Stimulated activated CD4-positive, alpha-beta T cell treated with anti-CD3 and anti-CD28 coated beads, TNF-alpha, amount 100 ng/mL, for 1 hour (primary cell): ENCODE measurements around the gene KLHL29.

Source experiments
- DNase-seq, 3 donors: peaks; one replicate each; pipeline ENCODE4 v3.0.0-alpha.2; 2020; ENCODE audit warnings: low read depth in 3 of 3, low spot score in 1 of 3

KLHL29 gene

GRCh38 chr2:23420840-23421476 is 36.0 kb downstream of the KLHL29 start:
- no peak for DNase-seq

DNA sequence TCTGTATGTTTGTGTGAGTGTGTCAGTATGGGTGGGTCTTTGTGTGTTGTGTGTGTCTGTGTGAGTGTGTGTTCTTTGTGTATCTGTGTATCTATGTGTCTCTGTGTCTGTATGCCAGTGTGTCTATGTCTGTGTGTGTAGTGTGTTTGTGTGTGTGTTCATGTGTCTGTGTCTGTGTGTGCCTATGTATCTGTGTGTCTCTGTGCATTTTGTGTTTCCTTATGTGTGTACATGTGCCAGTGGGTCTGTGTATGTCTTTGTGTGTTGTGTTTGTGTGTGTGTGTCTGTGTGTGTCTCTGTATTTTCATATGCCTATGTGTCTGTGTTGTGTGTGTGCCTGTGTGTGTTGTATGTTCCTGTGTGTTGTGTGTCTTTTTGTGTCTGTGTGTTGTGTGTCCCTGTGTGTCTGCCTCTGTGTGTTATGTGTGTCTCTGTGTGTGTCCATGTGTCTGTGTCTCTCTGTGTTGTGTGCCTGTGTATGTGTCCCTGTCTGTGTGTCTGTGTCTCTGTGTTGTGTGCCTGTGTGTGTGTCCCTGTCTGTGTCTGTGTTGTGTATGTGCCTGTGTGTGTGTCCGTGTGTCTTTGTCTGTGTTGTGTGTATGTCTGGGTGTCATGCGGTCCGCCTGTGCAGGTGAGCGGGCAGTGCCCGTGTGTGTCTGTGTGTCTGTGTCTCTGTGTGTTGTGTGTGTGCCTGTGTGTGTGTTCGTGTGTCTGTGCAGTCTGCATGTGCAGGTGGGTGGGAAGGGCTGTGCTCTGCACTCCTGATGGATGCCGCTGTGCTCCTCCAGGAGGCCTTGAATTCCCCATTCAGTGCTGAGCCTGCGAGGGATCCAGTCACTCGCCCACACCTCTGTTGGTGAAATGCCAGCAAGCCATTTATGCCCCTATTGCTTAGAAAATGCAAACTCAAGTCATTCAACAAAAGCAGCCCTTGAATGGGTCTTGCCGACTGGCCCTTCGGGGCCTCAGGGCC is 37.4 kb downstream of the KLHL29 start:
- DNase-seq, result no peak

- DNase-seq, result no peak
Measured at GRCh38 chr2:23423062-23423872, 38.3 kb downstream of the KLHL29 start.

DNA sequence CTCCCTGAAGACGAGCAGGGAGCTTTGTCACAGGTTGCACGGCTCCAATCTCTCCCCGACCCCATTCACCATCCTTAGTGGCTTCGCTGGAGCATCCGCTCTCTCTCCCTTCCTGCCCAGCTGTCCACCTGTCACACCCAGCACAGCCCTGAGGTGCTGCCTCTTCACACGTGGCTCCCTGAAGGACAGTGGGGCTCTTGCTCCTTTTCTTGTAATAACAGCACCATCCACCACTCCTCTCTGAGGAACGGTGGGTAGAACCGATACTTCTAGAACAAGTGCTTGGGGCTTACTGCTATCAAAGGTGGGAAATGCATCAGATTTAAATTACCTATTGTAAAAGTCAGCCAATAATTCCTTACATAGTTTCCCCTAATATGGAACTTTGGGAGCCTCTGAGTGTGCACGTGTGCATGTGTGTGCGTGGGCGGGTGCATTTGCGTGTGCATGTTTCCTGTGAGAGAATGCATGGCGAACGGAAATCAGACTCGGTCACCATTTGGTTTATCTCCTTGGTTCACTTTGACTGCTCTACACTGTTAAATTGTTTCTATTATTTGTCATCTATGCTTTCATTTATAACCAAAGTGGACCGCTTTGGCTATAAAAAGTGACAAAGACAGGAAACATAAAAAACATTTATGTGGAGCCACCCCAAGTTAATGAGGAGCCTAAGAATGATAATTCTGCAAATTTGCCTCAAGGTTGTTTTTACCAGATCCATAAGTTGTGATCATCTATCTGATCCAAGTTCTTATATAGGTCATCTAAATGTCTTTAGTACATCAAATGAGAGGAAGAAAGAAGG is 39.1 kb downstream of the KLHL29 start:
- DNase-seq, result no peak

- no peak for DNase-seq
Measured at GRCh38 chr2:23425338-23425871, 40.4 kb downstream of the KLHL29 start.

GRCh38 chr2:23425885-23426262 is 40.9 kb downstream of the KLHL29 start:
- no peak for DNase-seq

GRCh38 chr2:23426263-23426905 is 41.4 kb downstream of the KLHL29 start:
- no peak for DNase-seq

GRCh38 chr2:23427350-23427749 is 42.4 kb downstream of the KLHL29 start:
- DNase-seq, result no peak

DNA sequence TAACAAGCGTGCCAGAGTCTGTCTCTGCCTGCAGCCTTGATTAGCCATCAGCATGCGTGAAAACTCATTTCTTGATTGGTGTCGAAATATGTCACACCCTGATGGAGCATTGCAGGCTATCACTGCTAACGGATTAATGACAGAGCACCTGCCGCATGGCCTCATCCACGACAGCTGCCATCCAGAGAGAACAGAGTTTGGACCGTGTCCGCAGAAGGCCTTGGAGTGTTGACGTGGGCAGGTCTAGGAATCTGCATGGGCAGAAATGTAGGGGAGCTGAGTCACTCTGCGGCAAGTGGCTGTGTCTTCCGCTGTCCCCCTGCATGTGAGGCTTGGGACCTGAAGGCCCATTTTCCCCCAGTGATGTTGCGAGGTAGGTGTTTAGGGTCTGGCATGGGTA is 43.0 kb downstream of the KLHL29 start:
- DNase-seq, result no peak

- no peak for DNase-seq
Measured at GRCh38 chr2:23429036-23429435, 44.1 kb downstream of the KLHL29 start.

GRCh38 chr2:23430263-23430662 is 45.3 kb downstream of the KLHL29 start:
- DNase-seq, result no peak

DNA sequence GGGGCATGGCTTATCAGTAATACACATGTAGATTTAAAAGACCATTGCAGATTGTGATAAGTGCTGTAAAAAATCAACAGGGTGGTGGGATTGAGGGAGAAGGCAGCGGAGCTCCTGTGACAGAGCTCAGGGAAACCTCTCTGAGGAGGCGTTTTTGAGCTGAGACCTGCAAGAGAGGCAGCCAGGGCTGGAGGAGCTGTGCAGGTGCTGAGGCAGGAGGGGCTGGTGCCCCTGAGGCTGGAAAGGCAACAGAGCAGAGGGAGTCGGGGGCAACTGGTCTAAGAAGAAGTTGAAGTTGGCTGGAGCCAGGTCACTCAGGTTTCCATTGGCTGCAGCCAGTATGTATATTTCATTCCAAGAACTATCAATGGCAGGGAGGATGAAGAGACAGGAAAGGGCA is 47.6 kb downstream of the KLHL29 start:
- DNase-seq, result no peak

- DNase-seq, result no peak
Measured at GRCh38 chr2:23433282-23433681, 48.3 kb downstream of the KLHL29 start.

DNA sequence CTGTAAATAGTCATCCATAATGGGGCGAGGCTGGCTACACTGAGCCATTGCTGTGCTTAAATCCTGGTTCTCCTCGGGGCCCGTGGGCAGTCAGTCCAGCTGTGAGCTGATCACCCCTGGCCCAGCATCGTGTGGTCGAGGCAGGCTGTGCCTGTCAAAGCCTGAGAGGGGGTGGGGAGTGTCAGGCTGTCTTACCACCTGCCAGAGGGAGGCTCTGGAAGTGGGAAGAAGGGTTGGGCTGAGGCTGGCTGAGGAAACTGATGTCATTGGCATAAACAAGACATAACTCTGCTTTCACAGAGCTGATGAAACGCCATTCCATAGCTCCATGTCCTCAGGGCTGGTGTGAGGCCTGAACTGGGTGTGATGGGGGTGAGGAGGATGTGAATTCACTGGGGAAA is 49.7 kb downstream of the KLHL29 start:
- no peak for DNase-seq

GRCh38 chr2:23435250-23436035 is 50.5 kb downstream of the KLHL29 start:
- DNase-seq, result no peak

GRCh38 chr2:23436346-23437098 is 51.5 kb downstream of the KLHL29 start:
- DNase-seq, result no peak

DNA sequence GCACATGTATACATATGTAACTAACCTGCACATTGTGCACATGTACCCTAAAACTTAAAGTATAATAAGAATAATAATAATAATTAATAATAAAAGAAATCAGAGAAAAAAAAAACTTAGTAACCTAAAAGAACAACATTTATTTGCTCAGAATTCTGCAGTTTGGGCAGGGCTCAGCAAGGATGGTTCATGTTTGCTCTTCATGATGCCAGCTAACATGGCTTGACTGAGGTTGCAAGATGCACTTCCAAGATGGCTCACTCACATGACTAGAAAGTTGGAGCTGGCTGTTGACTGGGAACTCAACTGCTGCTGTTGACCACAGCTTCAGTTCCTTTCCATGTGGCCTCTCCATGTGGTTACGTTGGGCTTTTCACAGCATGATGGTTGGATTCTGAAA is 56.4 kb downstream of the KLHL29 start:
- DNase-seq, result no peak

DNA sequence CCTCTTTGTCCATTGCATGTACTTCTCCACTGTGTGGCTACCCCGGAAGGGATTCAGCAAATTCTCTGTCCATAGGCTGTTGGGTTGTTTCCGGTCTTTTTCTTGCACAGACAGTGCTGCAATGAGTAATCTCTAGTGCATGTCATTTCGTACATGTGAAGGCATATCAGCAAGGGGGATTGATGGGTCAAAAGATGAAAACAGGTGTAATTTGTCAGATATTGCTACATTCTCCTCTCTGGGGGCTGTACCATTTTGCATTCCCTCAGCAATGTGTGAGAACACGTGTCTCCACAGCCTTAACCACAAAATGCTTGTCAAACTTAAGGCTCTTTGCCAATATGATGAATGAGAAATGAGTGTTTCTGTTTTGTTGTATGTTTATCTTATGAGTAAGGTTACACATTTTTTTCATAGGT is 60.5 kb downstream of the KLHL29 start:
- DNase-seq, result no peak

- DNase-seq, result no peak
Measured at GRCh38 chr2:23446916-23447315, 61.9 kb downstream of the KLHL29 start.
